MM.1S (cell line): ENCODE measurements around the gene TTC1.

ENCODE experiments used
- DNase-seq: peaks from one replicate; pipeline ENCODE4 v3.0.0-alpha.2; 2015
- H2AFZ ChIP-seq: fragments of 300-600 bp; sonication (generic); 2 replicates; pipeline ENCODE4 v1.6.0; 2016; ENCODE audit warnings: antibody characterized with exemption, low read length
- H3F3A ChIP-seq: fragments of 300-600 bp; sonication (generic); 2 replicates; pipeline ENCODE4 v1.6.1; 2016; ENCODE audit warnings: mild to moderate bottlenecking, antibody characterized with exemption, low read length, moderate library complexity, mixed read lengths; ENCODE audit not compliant: insufficient read depth
- H3K27ac ChIP-seq: fragments of 300-600 bp; sonication (generic); 2 replicates; pipeline ENCODE4 v1.5.1; 2016; ENCODE audit warnings: mild to moderate bottlenecking, low read length
- H3K27me3 ChIP-seq: fragments of 300-600 bp; sonication (generic); replicated peaks from 2 replicates; pipeline ENCODE4 v1.6.0; 2016; ENCODE audit warnings: low read length; ENCODE audit not compliant: insufficient read depth
- H3K36me3 ChIP-seq: fragments of 300-600 bp; sonication (generic); replicated peaks from 2 replicates; pipeline ENCODE4 v1.6.1; 2016; ENCODE audit warnings: mild to moderate bottlenecking, low read length, mixed read lengths; ENCODE audit not compliant: insufficient read depth
- H3K4me1 ChIP-seq: fragments of 300-600 bp; sonication (generic); 2 replicates; pipeline ENCODE4 v1.6.1; 2016; ENCODE audit warnings: low read length, mixed read lengths
- H3K4me2 ChIP-seq: fragments of 300-600 bp; sonication (generic); 2 replicates; pipeline ENCODE4 v1.6.0; 2016; ENCODE audit warnings: low read depth, low read length
- H3K4me3 ChIP-seq: fragments of 300-600 bp; sonication (generic); 2 replicates; pipeline ENCODE4 v1.5.1; 2016; ENCODE audit warnings: low read length, mixed read lengths
- H3K79me2 ChIP-seq: fragments of 300-600 bp; sonication (generic); 2 replicates; pipeline ENCODE4 v1.6.1; 2016; ENCODE audit warnings: mixed run types, low read length, mixed read lengths
- H3K9ac ChIP-seq: fragments of 300-600 bp; sonication (generic); 2 replicates; pipeline ENCODE4 v1.6.1; 2016; ENCODE audit warnings: low read length, mixed read lengths
- H3K9me2 ChIP-seq: fragments of 300-600 bp; sonication (generic); replicated peaks from 2 replicates; pipeline ENCODE4 v1.6.1; 2016; ENCODE audit warnings: mild to moderate bottlenecking, low read length, mixed read lengths; ENCODE audit not compliant: insufficient read depth
- H3K9me3 ChIP-seq: fragments of 300-600 bp; sonication (generic); replicated peaks from 2 replicates; pipeline ENCODE4 v1.6.1; 2016; ENCODE audit warnings: mild to moderate bottlenecking, low read length, mixed read lengths; ENCODE audit not compliant: insufficient read depth
- H4K20me1 ChIP-seq: fragments of 300-600 bp; sonication (generic); 2 replicates; pipeline ENCODE4 v1.6.1; 2016; ENCODE audit warnings: mild to moderate bottlenecking, low read length, moderate library complexity, mixed read lengths; ENCODE audit not compliant: insufficient read depth
- EZH2 ChIP-seq: fragments of 300-600 bp; sonication (generic); optimal IDR thresholded peaks from 2 replicates; pipeline ENCODE3; 2017; ENCODE audit warnings: low read depth, mild to moderate bottlenecking, antibody characterized with exemption, low read length, mixed read lengths
- EZH2phosphoT487 ChIP-seq: fragments of 300-600 bp; sonication (generic); IDR thresholded peaks from 2 replicates; pipeline ENCODE4 v1.6.1; 2018; ENCODE audit warnings: antibody characterized with exemption, low read length
- TF ChIP-seq, protein P1 (sequence below): fragments of 300-600 bp; sonication (generic); IDR thresholded peaks from 2 replicates; pipeline ENCODE4 v1.5.1; 2016; ENCODE audit warnings: antibody characterized with exemption, low read length, mixed read lengths

TTC1 gene

DNA sequence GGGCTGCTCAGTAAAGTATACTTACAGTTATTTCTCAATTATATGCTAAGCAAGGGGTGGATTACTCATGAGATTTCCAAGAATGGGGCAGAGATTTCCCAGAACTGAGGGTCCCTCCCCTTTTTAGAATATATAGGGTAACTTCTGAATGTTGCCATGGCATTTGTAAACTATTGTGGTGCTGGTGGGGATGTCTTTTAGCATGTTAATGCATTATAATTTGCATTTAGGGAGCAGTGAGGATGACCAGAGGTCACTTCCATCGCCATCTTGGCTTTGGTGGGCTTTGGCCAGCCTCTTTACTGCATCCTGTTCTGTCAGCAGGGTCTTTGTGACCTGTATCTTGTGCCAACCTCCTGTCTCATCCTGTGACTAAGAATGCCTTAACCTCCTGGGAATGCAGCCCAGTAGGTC is 35.5 kb downstream of the TTC1 start:
- Histone ChIP-seq H3K9me2 (no peaks in the 10 kb centered on the region), H3K36me3 (no peaks in the 10 kb centered on the region), H3K4me2 (no peak overlapping the region), H2AFZ (no peak overlapping the region), H3K4me1 (no peaks in the 10 kb centered on the region), H3F3A (no peaks in the 10 kb centered on the region), H3K9me3 (no peaks in the 10 kb centered on the region), H3K27me3 (no peaks in the 10 kb centered on the region), H4K20me1 (no peaks in the 10 kb centered on the region), H3K9ac (no peak overlapping the region), H3K79me2 (no peaks in the 10 kb centered on the region), H3K27ac (no peak overlapping the region), H3K4me3 (no peak overlapping the region)
- no peak for TF ChIP-seq EZH2phosphoT487
- TF ChIP-seq, protein P1, sequence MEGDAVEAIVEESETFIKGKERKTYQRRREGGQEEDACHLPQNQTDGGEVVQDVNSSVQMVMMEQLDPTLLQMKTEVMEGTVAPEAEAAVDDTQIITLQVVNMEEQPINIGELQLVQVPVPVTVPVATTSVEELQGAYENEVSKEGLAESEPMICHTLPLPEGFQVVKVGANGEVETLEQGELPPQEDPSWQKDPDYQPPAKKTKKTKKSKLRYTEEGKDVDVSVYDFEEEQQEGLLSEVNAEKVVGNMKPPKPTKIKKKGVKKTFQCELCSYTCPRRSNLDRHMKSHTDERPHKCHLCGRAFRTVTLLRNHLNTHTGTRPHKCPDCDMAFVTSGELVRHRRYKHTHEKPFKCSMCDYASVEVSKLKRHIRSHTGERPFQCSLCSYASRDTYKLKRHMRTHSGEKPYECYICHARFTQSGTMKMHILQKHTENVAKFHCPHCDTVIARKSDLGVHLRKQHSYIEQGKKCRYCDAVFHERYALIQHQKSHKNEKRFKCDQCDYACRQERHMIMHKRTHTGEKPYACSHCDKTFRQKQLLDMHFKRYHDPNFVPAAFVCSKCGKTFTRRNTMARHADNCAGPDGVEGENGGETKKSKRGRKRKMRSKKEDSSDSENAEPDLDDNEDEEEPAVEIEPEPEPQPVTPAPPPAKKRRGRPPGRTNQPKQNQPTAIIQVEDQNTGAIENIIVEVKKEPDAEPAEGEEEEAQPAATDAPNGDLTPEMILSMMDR = no peak
- no peak for DNase-seq

DNA sequence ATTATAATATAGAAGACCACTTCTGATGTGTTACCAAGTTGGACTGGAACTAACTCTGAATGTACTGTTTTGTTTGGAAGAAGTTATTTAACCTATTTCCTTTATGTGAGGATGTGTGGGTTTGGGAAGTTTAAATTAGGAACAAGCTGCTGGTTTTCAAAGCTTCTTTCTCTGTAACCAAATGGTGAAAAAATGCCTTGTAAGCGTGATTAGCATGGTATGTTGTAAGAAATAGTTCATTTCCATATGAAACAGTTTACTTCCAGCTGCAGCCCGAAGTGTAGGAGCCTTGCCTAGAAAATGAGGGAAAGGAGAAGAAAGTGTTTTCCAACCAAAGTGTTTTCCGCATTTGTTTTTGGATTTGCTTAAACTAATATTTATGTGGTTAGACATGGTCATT is 36.0 kb downstream of the TTC1 start:
- H3K4me1 ChIP-seq = no peaks in the 10 kb centered on the region
- no peak overlapping the region for H3K9ac ChIP-seq
- no peak overlapping the region for H3K4me3 ChIP-seq
- H3K27me3 ChIP-seq = no peaks in the 10 kb centered on the region
- H4K20me1 ChIP-seq = no peaks in the 10 kb centered on the region
- no peaks in the 10 kb centered on the region for H3K9me3 ChIP-seq
- no peak overlapping the region for H3K27ac ChIP-seq
- no peaks in the 10 kb centered on the region for H3K9me2 ChIP-seq
- H3F3A ChIP-seq = no peaks in the 10 kb centered on the region
- no peak for DNase-seq
- TF ChIP-seq EZH2phosphoT487 (no peak), EZH2 (no peak)
- TF ChIP-seq, protein P1 = no peak
- no peak overlapping the region for H3K4me2 ChIP-seq
- no peaks in the 10 kb centered on the region for H3K36me3 ChIP-seq
- H3K79me2 ChIP-seq = no peaks in the 10 kb centered on the region
- no peak overlapping the region for H2AFZ ChIP-seq

DNA sequence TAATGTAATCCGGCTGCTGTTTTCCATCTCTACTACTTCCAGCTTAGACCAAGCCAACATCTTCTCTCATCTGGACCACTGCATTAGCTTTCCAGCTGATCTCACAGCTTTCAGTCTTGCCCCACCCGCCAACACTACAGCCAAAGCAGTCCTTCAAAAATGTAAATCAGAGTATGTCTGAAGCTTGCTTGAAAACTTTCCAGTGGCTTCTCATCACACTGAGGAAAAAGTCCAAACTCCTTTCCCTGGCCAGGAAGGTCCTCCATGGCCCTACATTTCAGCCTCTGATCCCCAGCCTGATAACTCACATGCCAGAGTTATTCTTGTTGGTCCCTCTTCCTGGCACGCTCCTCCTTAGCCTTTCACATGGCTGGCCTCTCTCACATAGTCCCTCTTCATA is 38.5 kb downstream of the TTC1 start:
- no peak overlapping the region for H3K27ac ChIP-seq
- no peaks in the 10 kb centered on the region for H3K9me3 ChIP-seq
- H3K4me1 ChIP-seq = no peaks in the 10 kb centered on the region
- H3K9me2 ChIP-seq = no peaks in the 10 kb centered on the region
- H3K4me3 ChIP-seq = no peak overlapping the region
- H3K4me2 ChIP-seq = no peak overlapping the region
- H3K79me2 ChIP-seq = no peaks in the 10 kb centered on the region
- no peak overlapping the region for H2AFZ ChIP-seq
- H3K9ac ChIP-seq = no peak overlapping the region
- TF ChIP-seq EZH2 (no peak), EZH2phosphoT487 (no peak)
- TF ChIP-seq, protein P1 = no peak
- DNase-seq = no peak
- no peaks in the 10 kb centered on the region for H4K20me1 ChIP-seq
- no peaks in the 10 kb centered on the region for H3K27me3 ChIP-seq
- H3F3A ChIP-seq = no peaks in the 10 kb centered on the region
- 0 out of 2 replicates have a peak, but pooled peaks cover 3% of the 10 kb centered on the region for H3K36me3 ChIP-seq

DNA sequence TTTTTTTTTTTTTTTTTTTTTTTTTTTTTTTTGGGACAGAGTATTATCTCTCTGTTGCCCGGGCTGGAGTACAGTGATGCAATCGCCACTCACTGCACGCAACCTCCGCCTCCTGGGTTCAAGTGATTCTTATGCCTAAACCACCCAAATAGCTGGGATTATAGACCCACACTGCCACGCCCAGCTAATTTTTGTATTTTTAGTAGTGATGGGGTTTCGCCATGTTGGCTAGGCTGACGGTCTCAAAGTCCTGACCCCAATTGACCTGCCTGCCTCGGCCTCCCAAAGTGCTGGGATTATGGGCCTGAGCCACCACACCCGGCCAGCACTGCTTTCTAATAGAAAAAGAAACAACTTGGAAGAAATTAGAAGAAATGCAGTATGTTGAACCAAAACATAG is 39.2 kb downstream of the TTC1 start:
- Histone ChIP-seq H3K36me3 (0 out of 2 replicates have a peak, but pooled peaks cover 3% of the 10 kb centered on the region), H3K4me1 (no peaks in the 10 kb centered on the region), H3K9ac (no peak overlapping the region), H3K4me3 (no peak overlapping the region), H3K27me3 (no peaks in the 10 kb centered on the region), H3K79me2 (no peaks in the 10 kb centered on the region), H3K9me3 (no peaks in the 10 kb centered on the region), H3K9me2 (no peaks in the 10 kb centered on the region), H3F3A (no peaks in the 10 kb centered on the region), H3K27ac (no peak overlapping the region), H2AFZ (no peak overlapping the region), H4K20me1 (no peaks in the 10 kb centered on the region), H3K4me2 (no peak overlapping the region)
- DNase-seq = no peak
- TF ChIP-seq, protein P1 = no peak
- TF ChIP-seq EZH2phosphoT487 (no peak), EZH2 (no peak)
